ENCODE data around the gene HOXC10.

HOXC10 gene

DNA sequence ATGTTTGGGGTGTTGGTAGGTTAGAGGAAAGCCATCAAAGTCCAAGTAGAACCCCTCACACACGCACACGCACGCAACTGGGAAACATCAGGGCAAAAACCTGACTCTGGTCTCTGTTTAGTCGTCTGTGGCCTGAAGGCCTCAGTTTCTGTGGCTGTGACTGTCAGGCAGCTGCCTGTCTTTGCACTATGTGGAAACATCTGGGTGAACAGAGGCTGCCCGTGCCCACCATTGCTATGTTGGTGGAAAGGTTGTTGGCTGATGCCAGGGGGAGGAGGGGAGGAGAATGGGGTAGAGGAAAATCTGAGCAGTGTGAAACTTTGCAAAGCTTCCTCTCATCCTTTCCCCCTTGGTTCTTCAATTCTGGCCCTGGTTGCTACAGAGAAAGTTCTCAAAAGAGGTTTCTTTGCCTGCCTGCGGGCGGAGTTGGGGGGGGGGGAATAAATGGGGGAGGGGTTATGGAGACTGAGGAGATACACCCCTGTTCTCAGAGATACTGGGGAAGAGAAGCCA, 7.5 kb downstream of the HOXC10 start:
- no peak for DNase-seq

DNA sequence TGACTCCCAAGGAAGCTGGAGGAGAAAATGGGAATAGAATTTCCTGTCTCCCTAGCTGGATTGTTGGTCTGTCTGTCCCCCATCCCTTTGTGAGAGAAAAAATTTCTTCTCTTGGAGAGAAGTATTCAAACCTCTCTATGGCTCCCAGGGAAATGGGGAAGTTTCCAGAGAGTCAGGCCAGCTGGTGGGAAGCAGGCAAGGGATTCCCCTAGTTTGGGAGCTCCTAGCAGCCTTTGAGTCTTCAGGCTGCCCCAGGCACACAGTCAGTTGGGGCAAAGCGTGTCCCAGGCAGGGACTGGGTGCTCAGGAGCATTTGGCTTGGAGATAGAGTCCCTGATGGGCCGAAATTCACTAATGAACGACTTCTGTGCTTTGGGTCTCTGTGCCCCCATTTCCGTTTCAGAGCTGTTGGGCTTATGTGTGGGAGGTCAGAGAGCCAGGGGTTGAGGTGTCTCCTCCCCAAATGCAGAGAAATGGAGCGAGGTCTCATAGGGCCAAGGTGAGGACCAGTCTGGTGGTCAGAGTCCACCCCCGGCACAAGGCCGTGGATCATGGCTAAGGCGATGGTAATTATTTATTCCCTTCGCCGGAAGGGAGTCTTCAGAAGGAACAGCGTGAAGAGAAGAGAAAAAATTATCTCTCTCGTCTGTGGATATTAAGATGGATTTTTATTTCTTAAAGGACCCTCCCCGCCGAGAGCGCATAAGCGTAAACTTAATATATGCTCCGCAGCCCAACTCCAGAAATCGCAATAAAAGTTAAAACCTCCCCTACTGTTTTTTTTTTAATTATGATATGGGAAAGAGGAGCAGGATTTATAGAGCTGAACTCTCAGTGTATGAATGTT, 8.4 kb downstream of the HOXC10 start:
- no peak for DNase-seq

DNA sequence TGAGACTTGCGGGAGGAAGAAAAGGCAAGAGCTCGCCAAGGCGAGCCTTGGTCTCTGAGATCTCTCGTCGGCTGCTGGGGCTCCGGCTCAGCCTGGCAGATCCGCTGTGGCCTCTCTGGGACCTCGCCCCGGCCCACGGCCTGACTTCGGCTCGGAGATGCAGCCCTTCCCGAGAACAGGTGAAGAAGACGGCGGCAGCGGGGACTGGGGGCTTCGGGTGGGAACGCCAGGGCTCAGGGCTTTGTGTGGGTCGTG, 9.0 kb downstream of the HOXC10 start:
- no peak for DNase-seq

DNA sequence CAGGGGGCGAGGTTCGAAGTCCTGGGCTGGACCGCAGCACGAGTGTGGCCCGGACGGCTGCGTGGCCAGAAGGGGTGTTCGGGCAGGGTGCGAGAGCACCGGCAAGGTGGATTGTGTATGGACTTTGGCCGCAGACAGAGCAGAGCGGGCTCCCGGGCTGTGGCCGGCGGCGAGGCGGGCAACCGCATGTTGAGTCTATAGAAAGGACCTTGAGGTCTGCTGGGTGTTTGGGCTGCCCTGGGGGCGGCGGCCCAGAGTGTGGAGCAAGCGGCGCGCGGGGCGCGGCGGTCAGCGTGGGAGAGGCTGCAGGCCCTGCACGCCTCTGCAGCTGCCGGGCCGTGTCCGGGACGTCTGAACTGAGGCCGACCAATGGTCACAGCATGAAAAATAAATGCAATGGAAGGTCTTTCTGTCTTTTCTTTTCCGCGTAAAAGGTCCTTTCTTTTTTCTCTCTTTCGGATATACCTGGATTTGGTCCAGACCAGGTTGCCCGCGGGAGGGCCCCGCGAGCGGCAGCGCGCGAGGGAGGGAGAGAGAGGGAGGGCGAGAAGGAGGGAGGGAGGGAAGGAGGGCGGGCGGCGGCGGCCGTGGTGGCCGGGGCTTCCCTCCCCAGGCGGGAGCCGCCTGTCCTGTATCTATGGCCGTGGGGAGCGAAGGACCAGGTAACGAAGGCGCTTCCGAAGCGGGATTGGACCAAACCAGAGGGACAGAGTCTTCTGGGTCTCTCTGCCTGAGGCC, 9.5 kb downstream of the HOXC10 start:
- no peak for DNase-seq

DNA sequence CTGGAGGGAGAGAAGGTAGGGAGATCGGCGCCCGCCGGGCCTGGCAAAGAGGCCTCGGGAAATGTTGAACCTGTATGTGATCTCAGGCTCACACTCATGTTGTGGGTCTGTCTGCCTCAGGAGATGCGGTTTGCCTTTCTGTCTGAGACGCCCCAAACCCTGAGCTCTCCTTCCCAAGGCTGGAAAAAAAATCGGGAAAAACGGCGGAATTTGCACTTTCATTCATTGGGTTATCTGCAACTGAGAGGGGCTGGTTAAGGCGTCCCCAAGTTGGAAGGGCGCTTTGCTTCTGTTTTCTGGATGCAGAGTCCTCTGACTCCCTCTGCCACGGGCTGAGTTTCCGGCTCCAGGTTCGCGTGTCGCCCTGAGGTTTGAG, 10.0 kb downstream of the HOXC10 start:
- DNase-seq: no peak

DNA sequence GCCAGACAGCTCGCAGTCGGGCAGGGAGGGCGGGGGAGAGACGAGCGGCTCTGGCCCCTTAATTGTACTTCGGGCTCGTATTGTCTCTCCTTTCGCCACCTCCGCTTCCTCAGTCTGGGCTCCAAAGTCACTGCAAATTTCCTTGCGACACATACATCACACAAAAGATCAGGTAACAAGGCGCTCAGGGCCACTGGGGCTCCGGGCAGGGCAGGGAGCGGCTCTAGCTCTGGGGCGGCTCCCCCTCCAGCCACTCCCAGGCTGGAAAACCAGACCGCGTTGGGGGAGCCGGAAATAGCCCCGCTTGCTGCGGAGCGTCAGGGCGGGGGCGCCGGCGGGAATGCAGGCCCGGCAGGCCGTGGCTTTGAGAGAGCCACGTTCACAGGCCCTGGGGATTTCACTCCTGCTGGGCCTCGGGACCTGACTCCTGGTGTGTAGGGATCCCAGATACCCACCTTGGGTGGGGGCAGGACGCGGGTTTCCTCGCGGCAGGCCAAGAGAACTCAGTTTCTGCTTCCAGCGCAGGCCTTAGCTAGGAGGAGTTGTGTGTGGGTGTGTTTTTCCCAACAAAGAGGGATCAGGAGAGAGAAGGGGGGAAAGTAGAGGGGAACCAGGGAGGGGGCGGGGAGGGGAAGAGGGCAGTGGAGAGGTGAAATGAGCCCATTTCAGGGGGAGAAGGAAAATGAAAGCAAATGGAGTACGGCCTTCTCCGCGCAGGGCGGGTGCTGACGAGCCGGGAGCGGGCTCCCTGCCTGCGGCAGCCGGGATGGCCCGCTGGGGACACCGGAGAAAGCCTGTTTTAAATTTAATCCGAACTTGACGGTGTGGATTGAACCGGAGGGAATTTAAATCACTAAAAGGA, 10.7 kb downstream of the HOXC10 start:
- DNase-seq: no peak

DNA sequence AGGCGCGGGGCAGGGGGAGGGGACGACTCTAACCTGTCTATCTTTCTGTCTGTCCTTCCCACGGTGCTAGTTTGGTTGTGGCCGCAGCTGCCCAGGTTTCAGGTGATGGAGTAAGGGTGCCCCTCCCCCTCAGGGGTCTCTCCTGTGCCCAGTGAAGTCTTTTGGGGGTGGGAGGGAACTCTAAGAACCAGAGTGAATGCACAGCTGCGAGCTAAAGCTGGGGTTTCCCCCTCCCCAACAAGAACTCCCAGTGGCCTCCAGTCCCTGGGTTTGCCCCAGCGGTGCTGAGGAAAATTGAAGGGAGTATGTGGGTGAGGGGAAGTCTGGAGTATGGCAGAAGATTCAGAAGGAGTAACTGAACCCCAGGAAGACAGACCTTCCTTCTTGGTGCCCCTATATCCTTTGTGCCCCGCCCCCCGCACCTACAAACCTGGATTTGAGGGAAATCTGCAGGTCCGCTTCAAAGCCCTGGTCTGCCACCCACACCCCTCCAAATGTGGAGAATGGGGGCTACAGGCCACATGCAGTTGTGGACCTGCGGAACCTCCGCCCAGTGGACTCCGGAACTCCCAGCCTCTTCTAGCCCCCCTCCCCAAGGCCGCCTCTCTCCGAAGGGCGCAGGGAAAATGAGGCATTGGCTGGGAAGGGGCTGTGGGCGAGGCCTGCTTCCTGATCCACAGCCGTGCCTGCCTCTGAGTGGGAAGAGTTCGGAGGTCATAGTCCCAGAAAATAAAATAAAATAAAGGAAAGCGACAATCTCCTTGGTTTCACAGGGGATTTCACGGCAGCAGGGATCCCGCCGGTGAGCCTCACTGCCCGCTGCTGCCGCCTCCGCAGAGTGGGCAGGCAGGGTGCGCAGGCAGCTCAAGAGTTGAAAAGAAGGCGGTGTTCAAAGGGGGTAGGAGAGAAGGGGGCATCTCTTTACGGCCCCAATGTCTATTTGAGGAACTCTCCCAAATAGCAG, 11.6 kb downstream of the HOXC10 start:
- no peak for DNase-seq

DNA sequence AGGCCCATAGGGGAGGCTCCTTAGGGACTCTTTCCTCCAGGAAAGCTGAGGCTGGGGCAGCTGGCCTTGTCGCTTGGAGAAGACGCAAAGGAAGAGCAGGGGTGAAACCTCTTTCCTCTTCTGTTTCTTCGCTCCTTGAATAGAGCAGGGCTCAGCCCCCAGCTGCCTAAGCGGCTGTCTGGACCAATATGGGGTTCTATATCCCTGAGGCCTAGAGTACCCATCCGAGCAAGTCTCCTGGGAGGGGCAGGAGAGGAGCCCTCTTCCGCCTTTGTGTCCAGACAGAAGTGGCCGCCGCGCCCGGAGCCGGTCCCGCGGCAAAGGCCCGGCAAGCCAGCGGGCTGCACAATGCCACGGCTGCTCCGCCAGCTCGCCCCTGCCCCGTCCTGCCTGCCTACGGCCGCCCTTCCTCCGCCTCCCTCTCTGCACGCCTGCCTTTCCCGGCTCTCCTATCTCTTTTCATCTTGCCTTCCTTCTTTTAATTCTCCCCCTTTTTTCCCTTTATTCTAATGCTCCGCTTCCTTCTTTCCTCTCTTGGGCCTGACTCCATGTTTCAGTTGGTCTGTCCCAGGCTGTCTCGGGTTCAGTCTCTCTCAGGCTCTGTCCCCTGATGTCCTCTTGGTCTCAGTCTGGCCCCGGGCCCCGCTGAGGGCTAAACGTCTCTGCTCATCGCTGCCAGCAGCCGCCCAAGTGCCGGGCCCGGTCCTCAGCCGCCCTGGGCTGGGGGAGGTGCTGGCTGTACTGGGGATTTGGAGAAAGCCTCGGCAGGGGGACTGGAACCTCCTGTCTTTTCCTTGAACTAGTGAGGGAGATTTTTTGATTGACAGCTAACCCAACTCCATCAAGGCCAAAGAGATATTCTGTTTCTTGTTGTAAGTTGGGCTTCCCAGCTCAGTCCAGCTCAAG, 12.5 kb downstream of the HOXC10 start:
- no peak for DNase-seq

DNA sequence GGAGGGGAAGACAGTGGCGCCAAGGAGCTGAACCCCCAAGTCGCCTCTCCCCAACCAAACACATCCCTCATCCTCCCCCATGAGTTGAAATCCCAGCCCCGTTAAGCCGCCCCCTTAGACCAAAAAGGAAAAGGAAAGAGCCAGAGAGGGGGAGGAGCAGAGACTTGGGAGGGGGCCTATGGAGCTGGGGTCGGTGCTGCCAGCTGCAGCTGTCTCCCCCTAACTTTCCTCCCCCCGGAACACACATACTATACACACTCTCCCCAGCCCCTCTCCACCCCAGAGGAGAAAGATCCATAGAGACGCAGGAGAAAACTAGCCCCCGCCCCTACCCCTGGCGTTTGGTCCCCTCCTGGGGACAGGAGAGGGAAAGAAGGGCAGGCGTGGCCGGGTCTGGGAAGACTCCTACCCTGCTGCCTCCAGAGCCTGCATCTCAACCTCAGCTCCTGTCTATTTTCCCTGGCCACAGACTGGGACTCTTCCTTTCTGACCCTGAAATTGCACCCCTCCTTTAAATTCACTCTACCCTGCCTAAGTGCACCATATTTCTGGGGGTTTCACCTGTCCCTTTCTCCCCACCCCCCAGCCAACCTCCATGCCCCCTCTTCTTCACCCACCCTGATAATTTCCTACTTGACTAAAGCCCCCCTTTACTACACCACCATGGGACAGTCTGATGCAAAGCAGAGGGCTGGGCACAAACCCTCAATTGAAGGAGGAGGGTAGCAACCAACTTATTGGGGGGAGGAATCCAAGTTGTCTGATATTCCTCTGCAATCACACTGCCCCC, 13.4 kb downstream of the HOXC10 start:
- no peak for DNase-seq

DNA sequence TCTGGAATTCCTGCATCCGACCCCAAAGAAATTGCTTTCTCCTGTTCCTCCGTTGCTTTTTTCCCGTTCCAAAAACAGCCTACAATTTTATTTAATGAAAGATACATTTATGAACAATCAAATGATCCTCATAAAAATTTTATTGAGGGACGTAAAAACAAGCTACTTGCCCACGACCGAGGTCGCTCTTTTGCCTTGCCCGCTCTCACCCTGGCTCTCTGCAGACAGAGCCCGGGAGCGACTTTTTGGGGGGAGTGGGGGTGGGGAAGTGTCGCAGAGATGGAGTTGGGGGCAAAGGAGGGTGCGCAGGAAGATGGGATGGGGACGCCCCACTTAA, 13.9 kb downstream of the HOXC10 start:
- DNase-seq: no peak

DNA sequence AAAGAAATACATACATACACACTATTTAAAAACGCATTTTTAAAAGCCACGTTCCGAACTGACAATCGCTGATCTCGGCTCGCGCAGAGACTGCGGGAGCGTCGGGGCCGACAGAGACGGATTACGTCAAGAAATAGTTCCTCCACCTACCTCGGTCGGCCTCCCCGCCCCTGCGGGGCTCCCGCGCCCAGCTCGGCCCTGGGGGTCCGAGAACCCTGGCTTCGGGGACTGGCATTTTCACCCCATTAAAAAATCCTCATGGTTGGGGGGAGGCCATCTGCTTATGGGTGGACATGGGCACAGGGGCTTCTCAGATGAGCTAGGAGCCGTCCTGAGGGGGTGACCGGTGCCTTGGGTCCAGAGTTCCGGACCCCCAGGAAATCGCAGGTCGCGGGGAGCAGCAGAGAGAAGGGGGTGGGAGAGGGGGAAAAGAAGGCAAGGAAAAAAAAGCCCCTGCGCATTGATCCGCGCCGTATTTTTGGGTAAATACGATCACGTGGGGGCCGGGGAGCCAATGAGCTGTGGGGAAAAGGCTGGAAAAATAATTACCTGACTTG, 14.7 kb downstream of the HOXC10 start:
- DNase-seq: no peak

DNA sequence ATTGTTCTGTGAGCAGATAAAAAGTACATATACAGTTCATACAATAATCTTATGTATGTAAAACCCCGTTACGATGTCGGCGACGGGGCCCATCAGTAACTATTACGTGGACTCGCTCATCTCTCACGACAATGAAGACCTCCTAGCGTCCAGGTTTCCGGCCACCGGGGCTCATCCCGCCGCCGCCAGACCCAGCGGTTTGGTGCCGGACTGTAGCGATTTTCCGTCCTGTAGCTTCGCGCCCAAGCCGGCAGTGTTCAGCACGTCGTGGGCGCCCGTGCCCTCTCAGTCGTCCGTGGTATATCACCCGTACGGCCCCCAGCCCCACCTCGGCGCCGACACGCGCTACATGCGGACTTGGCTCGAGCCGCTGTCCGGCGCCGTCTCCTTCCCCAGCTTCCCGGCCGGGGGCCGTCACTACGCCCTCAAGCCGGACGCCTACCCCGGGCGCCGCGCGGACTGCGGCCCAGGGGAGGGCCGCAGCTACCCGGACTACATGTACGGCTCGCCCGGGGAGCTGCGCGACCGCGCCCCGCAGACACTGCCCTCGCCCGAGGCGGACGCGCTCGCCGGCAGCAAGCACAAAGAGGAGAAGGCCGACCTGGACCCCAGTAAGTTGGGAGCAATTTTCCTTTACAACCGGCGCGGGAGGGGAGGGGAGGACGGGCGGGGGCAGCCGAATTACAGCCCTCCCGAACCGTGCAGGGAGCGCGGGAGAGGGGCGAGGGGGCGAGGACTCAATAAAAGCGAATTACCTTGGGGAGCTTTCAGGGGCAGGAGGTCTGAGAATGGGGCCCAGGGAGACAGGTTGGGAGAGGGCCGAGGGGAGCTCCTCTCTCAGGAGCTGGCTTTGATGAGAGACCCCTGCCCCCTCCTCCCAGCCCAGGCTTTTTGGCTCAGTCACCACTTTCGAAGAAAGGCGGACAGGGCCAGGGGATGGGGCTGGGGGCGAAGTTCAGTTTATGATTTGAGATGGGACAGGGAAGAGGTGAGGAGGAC, 15.5 kb downstream of the HOXC10 start, which contains the start of gene HOXC9:
TSS of gene HOXC9 (plus strand) at position 46 of the 999 bp plus-strand sequence. CDS start at position 74, 28 bp downstream.
- DNase-seq: no peak

DNA sequence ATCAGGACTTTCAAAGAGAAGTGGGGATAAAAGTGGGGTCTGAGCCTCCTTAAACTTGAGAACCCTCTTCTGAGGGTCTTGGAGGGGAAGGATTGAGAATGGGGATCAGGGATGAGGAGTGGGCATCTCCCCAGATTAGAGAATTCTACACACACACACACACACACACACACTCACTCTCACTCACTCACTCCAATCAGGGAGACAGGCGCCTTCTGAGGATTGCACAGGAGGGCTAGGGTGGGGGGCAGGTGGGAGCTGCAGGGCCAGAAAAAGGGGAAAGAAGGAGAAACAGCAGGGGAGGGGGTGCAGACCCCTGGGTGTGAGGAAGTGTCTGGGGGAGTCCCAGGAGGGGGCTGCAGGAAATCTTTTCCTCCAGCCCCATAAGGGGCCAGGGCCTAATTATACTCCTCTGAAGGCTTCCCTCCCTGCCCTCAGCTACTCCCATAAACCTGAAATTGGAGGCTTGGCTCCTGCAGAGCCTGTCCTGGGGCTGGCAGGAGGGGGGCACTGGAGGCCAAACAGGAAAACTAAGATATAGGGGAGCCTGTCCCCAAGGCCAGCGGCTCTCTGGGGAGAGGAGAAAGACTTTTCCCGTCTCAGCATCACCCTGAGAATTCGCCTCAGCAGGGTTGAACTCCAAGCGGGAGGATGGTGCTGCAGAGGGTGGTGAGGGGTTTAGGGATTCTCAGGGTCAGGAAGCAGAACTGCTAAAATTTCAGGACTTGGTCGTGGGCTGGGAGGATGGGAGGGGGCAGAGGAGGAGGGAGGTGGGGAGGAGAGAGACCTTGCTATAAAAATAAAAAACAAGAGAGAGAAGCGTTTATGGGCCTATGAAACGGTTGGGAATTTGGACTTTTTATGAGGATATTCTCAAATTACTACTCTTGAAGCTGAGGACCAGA, 16.6 kb downstream of the HOXC10 start:
- no peak for DNase-seq

DNA sequence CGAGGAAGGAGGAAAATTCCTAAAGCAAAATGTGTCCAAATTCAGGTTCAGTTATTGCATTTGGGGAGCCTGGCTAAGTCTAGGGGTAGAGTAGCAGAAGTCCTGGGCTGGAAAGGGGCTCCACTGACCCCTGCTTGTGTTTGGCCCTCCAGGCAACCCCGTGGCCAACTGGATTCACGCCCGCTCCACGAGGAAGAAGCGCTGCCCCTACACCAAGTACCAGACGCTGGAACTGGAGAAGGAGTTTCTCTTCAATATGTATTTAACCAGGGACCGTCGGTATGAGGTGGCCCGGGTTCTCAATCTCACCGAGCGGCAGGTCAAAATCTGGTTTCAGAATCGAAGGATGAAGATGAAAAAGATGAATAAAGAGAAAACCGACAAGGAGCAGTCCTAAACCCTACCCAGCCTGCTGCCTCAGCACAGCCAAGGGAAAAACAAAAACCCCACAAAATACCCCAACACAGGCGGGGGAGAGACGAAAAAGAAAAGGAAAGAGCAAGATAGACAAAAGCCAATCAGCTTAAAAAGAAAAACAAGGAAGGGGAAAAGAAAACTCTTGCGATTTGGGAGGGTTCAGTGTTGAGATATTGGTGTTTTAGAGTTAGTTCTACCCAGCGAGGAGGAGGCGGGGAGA, 17.4 kb downstream of the HOXC10 start:
- no peak for DNase-seq

DNA sequence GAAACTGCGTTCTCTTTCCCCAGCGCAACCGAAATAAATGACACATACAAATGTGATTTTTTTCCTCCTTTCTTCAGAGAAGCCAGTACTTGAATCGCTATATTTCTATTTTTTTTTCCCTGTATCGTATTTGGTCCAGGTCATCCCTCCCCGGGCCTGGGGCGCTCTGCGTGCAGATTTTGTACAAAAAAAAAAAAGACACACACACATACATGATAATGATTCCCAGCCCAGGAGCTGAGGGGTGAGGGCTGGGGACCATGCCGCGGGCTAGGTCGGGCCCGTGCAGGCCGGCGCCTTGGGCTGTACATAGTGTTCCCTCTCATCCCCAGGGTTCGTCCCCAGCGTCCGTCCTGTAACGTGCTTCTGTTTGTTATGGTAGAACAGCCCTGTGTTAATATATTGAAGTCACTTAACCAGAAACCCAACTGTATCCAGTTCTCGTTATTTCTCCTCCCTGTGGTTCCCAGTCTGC, 18.0 kb downstream of the HOXC10 start:
- no peak for DNase-seq

DNA sequence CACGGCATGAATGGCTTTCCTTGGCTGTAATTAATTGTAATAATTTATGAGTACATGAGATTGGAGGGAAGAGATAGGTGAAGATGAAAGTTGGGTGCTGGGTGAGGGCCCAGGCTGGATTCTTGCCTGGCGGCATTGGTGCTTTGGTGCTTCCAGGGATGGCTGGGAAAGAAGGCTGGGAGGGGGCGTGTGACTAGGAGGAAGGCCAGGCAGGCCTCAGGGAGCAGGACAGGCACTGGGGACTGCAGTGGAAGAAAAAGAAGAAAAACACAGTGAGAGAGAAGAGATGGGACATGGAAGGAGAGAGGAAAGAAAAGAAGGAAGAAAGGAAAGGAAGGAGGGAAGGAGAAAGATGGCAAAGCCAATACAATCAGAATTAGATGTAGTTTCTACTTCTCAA, 18.7 kb downstream of the HOXC10 start:
- DNase-seq: no peak

Measured in T-helper 9 cell (primary cell).